Spinal cord (tissue), 10 donors: Measurements from ENCODE around the gene DMD. TPM values are rescaled to one million over a fixed set of nuclear protein-coding genes. Genes with fewer than 3 reads are reported as not detected.
"Not testable (repeated sequence)": the region's sequence is repeated elsewhere in the genome, so short reads cannot be mapped to it uniquely, and the experiment has no call there.

ENCODE experiments used
- DNase-seq, 6 donors: peaks; one replicate each; pipeline versions ENCODE4 v3.0.0 to v3.0.0-alpha.2; 2013 to 2015; ENCODE audit warnings: low spot score in 6 of 6, low read depth in 4 of 6
- H3K27ac ChIP-seq: one replicate; pipeline ENCODE4 v1.5.1; 2013; ENCODE audit warnings: low read depth, low read length, control low read depth
- H3K27me3 ChIP-seq: one replicate; pipeline ENCODE4 v1.6.1; 2013; ENCODE audit warnings: low read length; ENCODE audit not compliant: control insufficient read depth, insufficient read depth
- H3K36me3 ChIP-seq: one replicate; pipeline ENCODE4 v1.6.1; 2013; ENCODE audit warnings: low read length; ENCODE audit not compliant: control insufficient read depth, insufficient read depth
- H3K4me1 ChIP-seq: one replicate; pipeline ENCODE4 v1.6.1; 2013; ENCODE audit warnings: low read length; ENCODE audit not compliant: control insufficient read depth, insufficient read depth
- H3K4me3 ChIP-seq: one replicate; pipeline ENCODE4 v1.5.1; 2013; ENCODE audit warnings: low read depth, low read length, control low read depth
- H3K9me3 ChIP-seq: one replicate; pipeline ENCODE4 v1.6.1; 2013; ENCODE audit warnings: low read length; ENCODE audit not compliant: control insufficient read depth, insufficient read depth
- WGBS: methylation state at CpG from one replicate; pipeline ENCODE4 v1.1.5; 2013; ENCODE audit warnings: missing lambda C conversion rate; ENCODE audit not compliant: insufficient coverage; 5-methylcytosine and 5-hydroxymethylcytosine counted together
- polyA plus RNA-seq, 2 donors: library from polyadenylated mRNA; unstranded; fragments of 120-200 nt; gene quantifications; one replicate each; pipeline ENCODE4 v1.2.1, GENCODE V29; 2013; ENCODE audit not compliant: insufficient read length in 2 of 2
- total RNA-seq, 2 donors: library from RNA; depleted of rRNA in 1 of 2; stranded (reverse); fragments of 120-200 nt in 1 of 2; fragments of >200 nt in 1 of 2; gene quantifications; one replicate each; pipeline versions ENCODE4 v1.2.3 to v1.2.4, GENCODE V29; 2013 to 2014
- donor health status: healthy.

DMD gene
- total and polyA plus RNA-seq, 4 donors: 28.4 to 112 (median 41.9) TPM

DNA sequence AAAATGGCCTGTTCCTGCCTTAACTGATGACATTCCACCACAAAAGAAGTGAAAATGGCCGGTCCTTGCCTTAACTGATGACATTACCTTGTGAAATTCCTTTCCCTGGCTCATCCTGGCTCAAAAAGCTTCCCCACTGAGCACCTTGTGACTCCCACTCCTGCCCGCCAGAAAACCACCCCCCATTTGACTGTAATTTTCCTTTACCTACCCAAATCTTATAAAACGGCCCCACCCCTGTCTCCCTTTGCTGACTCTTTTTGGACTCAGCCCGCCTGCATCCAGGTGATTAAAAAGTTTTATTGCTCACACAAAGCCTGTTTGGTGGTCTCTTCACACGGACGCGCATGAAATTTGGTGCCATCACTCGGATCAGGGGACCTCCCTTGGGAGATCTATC lies 1833.5 kb downstream of the DMD start:
- not testable (repeated sequence) for H3K36me3 ChIP-seq, H3K4me3 ChIP-seq, H3K27me3 ChIP-seq, H3K27ac ChIP-seq, H3K4me1 ChIP-seq, DNase-seq, H3K9me3 ChIP-seq
- 71% methylated on average over 8 of the region's 8 CpGs for WGBS

DNA sequence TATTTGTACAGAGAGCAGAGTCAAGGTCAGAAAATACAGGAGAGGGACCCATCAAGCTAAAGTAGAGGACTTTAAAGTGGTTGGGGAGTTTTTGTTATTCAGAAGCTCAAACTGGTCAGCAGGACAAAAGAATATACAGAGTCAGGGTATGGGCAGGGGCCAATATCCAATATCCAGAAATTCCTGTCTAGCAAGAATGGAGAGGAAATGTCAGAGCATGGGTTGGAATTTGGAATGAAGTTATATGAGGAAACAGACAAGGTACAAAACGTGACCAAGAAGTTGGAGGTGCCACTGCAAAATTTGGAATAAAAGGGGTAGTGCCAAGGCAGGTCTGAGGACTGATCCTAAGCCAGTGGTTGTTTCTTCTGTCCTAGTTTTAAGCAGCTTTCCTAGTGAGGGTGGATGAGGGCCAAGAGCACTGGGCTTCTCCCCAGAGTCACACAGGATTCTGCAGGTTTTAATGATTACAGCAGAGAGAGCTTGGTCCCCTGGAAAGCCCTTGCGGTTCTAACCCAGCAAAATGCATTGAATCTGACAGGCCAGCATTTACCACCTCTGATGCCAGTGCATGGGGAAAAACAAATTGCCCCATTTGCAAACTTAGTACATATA lies 1834.8 kb downstream of the DMD start:
- Histone ChIP-seq H3K4me1 (no peaks in the 10 kb centered on the region), H3K36me3 (no peaks in the 10 kb centered on the region), H3K9me3 (no peaks in the 10 kb centered on the region), H3K27ac (no peak overlapping the region), H3K27me3 (no peaks in the 10 kb centered on the region), H3K4me3 (no peak overlapping the region)
- WGBS: 22% methylated on average over 1 of the region's 2 CpGs
- peak in 1 of 6 donors; percentile 30 for DNase-seq

DNA sequence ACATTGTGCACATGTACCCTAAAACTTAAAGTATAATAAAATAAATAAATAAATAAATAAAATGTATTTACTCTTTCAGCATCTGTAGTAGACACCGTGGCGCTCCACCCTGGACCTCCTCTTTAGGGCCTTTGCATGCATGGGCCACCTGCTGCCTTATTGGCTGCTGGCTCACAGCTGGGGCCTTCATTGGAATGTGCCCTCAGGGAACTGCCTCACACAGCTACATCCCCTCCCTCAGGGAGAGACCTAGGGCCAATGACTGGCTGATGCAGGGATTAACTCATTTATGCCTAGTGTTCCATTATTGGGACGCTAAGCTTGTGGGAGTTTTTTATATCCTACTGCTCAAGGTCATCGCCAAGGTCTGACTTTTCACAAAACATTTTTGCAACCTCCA lies 1836.6 kb downstream of the DMD start:
- no peak for DNase-seq
- H3K36me3 ChIP-seq: no peaks in the 10 kb centered on the region
- H3K27me3 ChIP-seq: no peaks in the 10 kb centered on the region
- 82% methylated on average over 3 of the region's 4 CpGs for WGBS
- H3K9me3 ChIP-seq: no peaks in the 10 kb centered on the region
- H3K4me1 ChIP-seq: no peaks in the 10 kb centered on the region
- H3K27ac ChIP-seq: no peak overlapping the region
- H3K4me3 ChIP-seq: no peak overlapping the region

DNA sequence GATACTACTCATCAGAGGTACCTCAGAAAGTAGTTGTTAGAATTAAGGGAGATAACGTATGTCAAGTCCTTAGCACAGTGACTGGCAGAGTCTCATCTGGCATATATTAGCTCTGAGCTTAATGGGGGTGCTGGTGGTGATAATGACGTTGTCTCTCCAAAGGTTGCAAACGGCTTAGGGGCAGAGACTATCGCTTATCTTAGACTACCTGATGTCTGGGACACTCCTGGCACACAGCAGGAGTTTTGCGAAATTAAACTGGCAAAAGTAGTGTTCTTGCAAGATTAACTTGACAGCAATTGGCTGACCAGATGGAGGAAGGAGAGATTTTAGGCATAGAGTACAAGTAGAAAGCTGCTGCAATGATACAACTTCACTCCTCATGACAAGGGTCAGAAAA lies 1839.4 kb downstream of the DMD start:
- no peak overlapping the region for H3K4me3 ChIP-seq
- H3K9me3 ChIP-seq: no peaks in the 10 kb centered on the region
- WGBS: 72% methylated on average over 5 of the region's 5 CpGs
- no peak overlapping the region for H3K27ac ChIP-seq
- no peaks in the 10 kb centered on the region for H3K4me1 ChIP-seq
- no peaks in the 10 kb centered on the region for H3K27me3 ChIP-seq
- no peaks in the 10 kb centered on the region for H3K36me3 ChIP-seq
- DNase-seq: no peak

DNA sequence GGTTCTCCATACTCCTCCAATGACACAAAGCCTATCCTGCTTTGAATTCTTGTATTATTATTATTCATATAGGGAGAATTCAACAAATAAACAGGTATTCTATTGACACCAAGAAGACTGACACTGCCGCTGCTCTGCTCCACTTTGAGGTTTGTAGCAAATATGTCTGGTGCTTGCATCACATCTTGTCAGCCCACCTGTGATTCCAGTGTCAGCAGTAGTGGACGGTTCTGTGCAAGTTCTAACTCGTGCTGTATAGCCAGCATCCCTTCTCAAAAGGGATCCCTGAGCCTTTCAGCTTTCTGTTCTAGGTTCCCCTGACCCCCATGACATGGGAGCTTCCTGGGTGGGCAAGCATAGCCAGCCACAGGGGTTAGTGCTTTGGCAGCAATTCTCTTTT lies 1843.5 kb downstream of the DMD start:
- Histone ChIP-seq H3K4me1 (no peaks in the 10 kb centered on the region), H3K27ac (no peak overlapping the region), H3K9me3 (no peaks in the 10 kb centered on the region), H3K27me3 (no peaks in the 10 kb centered on the region), H3K36me3 (no peaks in the 10 kb centered on the region), H3K4me3 (no peak overlapping the region)
- WGBS: 49% methylated on average over 3 of the region's 3 CpGs
- DNase-seq: no peak

DNA sequence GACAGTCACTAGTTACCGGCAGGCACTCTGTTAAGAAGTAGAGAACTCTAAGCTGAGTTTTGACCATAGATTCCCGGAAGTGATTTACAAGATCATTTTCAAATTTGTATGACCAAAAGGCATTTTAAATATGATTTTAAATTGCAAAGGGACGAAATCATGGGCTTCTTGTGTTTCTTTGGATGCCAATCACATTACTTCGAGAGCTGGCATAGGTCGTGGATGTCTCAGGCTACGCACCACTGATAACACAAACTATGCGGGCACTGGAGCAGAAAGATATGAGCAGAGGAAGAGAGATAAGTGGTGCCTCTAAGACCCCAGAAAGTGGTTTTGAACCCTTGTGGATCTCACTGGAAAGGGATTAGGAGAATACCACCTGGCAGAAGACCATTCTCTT lies 1845.3 kb downstream of the DMD start:
- H3K27ac ChIP-seq: no peak overlapping the region
- H3K4me3 ChIP-seq: no peak overlapping the region
- no peaks in the 10 kb centered on the region for H3K36me3 ChIP-seq
- no peaks in the 10 kb centered on the region for H3K9me3 ChIP-seq
- no peaks in the 10 kb centered on the region for H3K4me1 ChIP-seq
- no peaks in the 10 kb centered on the region for H3K27me3 ChIP-seq
- WGBS: 80% methylated on average over 2 of the region's 7 CpGs
- DNase-seq: no peak

DNA sequence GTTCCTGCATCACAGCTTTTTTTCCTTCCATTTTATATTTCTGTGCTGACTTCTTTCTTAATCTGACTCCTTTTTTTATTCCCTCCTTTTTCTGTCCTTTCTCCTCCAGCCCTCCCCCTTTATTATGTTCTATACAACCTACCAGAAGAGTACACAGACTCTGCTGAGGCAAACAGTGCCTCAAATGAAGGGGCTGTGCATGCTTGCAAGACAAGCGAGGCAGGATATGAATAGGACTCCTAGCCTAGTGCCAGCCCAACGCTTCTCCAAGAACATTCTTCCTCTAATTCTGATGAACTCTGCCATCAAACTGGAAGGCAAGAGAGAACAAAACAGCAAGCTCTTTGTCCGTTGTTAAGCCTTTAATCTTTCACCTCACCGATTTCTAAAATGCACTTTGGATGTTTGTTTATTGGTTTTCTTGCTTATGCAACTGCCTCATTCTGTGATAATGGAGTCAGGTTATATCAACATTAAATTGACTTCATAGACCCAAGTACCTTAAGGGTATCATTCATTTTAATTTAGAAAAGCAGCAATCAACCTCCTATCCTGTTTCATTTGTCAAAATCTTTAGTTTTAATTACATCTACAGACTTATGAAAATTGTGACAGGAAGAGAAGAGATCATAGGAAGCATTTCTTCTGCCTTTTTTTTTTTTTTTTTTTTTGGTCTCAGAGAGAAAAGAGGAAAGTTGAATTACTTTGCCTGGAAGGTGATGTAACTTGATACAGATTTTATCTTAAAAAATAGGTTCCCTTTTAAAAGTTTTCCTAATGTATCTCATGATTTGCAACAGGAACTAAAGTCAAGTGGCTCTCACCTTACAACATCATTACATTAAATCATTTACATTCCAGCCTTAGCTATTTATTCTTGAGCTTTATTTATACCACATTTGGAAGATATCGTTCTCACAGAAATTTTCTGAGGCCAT lies 1854.8 kb downstream of the DMD start:
- Histone ChIP-seq H3K9me3 (no peaks in the 10 kb centered on the region), H3K4me1 (no peaks in the 10 kb centered on the region), H3K4me3 (no peak overlapping the region), H3K27ac (peak overlapping the region; percentile 10), H3K36me3 (no peaks in the 10 kb centered on the region), H3K27me3 (peaks cover 2% of the 10 kb centered on the region)
- 44% methylated on average over 2 of the region's 5 CpGs for WGBS
- DNase-seq: no peak

DNA sequence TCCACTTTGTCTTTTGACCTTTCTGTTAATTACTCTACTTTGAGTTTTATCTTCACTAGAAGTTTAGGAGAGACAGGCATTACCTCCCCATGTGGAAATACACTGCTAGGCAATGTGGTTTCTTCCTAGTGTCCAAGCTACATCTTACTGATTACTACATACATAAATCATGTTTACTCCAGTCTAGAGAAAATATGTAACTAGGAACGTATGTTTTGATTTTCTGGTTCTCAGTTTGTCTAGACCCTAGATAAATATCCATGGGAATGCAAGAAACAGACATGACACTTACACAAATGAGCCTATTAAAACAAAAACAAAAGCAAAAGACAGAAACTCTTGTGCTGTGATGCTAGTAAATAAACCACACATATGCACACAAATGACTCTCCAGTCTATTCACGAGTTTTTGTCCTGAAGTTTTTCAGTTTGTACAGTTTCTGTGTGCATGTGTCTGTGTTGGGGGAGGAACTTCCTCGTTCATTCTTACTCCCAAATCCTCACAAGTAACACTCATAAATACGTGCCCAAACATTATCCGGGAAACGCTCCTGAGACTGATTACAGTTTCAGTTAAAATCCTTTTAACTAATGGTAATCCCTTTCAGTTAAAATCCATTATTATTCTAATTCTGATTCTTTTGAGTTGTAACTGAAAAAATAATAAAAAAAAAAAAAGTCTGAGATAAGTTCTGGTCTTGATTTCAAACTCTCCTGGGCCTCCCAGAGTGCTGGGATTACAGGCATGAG lies 1856.0 kb downstream of the DMD start:
- Histone ChIP-seq H3K36me3 (no peaks in the 10 kb centered on the region), H3K9me3 (no peaks in the 10 kb centered on the region), H3K4me3 (no peak overlapping the region), H3K4me1 (no peaks in the 10 kb centered on the region), H3K27me3 (peaks cover 2% of the 10 kb centered on the region), H3K27ac (no peak overlapping the region)
- DNase-seq: no peak
- WGBS: no CpG with 5 or more reads among the region's 6 CpGs

DNA sequence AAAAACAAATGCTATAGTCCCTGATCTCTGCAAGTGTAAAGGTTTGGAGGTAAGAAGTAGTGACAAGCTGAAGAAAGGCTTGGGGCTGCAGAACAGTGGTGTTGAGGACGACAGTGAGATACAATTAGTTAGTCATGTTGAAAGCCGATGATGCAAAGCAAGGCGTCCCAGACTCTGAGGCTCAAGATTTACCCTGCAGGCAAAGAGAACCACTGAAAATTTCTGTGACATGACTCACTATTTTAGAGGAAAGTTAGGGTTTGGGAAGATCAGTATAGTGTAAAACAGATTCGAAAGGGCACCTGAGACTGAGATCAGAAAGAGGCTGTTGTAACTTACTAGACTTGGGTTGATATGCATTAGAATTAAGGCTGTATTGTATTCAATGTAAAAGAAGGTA lies 1858.3 kb downstream of the DMD start:
- Histone ChIP-seq H3K36me3 (no peaks in the 10 kb centered on the region), H3K27ac (no peak overlapping the region), H3K27me3 (no peaks in the 10 kb centered on the region), H3K9me3 (no peaks in the 10 kb centered on the region), H3K4me1 (no peaks in the 10 kb centered on the region), H3K4me3 (no peak overlapping the region)
- no peak for DNase-seq
- 75% methylated on average over 4 of the region's 4 CpGs for WGBS
